ENCODE measurements around the gene MMP23B.
A peak's percentile ranks its signal among the peaks of the same experiment; 100 is the strongest.
"Not testable (repeated sequence)": the region's sequence is repeated elsewhere in the genome, so short reads cannot be mapped to it uniquely, and the experiment has no call there.

MMP23B gene

GRCh38 chr1:1636621-1637478 lies 4.9 kb downstream of the MMP23B start:
- not testable (repeated sequence) for DNase-seq

GRCh38 chr1:1637479-1637875 lies 5.5 kb downstream of the MMP23B start:
- not testable (repeated sequence) for DNase-seq

DNA sequence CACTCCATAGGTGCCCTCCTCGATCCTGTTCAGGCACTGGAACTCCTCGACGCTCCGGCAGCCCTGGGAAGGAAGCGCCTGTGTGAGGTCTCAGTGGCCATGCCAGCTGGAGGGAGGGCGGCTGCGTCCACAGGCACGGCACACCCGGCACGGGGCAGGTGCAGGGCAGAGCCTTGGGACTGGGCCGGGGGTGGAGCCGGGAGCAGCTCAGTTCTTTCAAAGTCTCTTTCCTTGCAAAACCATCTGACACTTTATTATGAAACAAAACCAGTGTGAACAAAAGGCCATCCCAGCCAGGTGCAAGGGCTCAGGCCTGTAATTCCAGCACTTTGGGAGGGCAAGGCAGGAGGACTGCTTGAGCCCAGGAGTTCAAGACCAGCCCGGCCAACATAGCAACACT lies 6.6 kb downstream of the MMP23B start:
- DNase-seq = not testable (repeated sequence)

DNA sequence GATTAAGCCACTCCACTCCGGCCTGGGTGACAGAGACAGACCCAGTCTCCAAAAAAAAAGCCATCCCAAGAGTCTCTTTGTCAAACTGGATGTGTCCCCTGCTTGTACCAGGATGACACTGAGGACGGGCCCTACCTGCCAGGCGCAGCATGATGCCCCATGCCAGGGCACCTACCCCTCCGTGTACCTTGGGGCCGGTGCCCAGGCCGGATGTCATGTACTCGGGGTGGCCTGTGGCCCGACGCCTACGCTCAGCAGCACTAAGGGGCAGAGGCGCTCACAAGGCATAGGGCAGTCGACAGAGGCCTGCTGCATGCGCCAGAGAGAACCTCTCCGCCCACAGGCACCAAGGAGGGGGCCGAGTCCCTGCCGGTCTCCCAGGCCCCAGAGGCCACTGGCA lies 7.4 kb downstream of the MMP23B start:
- DNase-seq = not testable (repeated sequence)

GRCh38 chr1:1640081-1640480 lies 8.1 kb downstream of the MMP23B start:
- DNase-seq = not testable (repeated sequence)

- DNase-seq = not testable (repeated sequence)
Measured at GRCh38 chr1:1640711-1641461, 8.9 kb downstream of the MMP23B start.

- DNase-seq = not testable (repeated sequence)
Measured at GRCh38 chr1:1646326-1646725, 14.4 kb downstream of the MMP23B start.

DNA sequence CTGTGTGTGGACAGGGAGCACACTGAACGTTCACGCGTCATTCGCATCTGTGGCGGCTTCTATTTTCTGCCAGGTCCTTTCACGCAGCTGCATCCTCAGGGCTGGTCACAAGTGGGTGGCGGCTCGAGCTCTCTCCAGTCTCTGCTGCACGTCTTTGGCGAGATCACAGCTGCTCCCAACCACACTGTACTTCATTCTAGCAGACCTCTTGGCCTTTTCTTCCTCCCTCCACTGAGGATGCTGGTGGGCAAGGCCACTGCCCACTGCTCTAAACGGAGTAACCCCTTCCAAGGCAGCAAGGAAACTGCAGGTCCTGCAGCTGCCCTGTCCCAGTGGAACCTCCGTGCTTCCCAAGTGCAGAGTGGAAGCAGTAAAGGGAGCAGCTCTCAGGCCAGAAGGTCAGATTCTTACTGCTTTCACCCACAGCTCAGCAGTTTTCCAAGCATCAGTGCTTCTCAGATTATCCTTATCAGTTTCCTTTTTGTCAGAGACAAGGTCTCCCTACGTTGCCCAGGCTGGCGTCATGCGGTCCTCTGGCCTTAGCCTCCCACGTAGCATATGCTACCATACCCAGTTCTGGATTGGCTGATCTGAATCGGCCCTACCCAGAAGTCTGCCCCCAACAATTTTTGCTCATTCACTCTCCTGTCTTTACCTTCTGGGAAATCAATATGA lies 15.7 kb downstream of the MMP23B start:
- DNase-seq = not testable (repeated sequence)

GRCh38 chr1:1648265-1648664 lies 16.3 kb downstream of the MMP23B start:
- DNase-seq = not testable (repeated sequence)

- DNase-seq = peak; percentile 99
Measured at GRCh38 chr1:1658583-1659549, 26.9 kb downstream of the MMP23B start, which contains the start of gene CDK11B. Gene CDK11B, minus strand, starts transcription at chr1:1659004. Its CDS starts 1,519 bp downstream, at chr1:1657485.

GRCh38 chr1:1662392-1662791 lies 30.4 kb downstream of the MMP23B start:
- DNase-seq = not testable (repeated sequence)

GRCh38 chr1:1662830-1663560 lies 31.0 kb downstream of the MMP23B start:
- DNase-seq = not testable (repeated sequence)

GRCh38 chr1:1664318-1664717 lies 32.3 kb downstream of the MMP23B start:
- DNase-seq = not testable (repeated sequence)

DNA sequence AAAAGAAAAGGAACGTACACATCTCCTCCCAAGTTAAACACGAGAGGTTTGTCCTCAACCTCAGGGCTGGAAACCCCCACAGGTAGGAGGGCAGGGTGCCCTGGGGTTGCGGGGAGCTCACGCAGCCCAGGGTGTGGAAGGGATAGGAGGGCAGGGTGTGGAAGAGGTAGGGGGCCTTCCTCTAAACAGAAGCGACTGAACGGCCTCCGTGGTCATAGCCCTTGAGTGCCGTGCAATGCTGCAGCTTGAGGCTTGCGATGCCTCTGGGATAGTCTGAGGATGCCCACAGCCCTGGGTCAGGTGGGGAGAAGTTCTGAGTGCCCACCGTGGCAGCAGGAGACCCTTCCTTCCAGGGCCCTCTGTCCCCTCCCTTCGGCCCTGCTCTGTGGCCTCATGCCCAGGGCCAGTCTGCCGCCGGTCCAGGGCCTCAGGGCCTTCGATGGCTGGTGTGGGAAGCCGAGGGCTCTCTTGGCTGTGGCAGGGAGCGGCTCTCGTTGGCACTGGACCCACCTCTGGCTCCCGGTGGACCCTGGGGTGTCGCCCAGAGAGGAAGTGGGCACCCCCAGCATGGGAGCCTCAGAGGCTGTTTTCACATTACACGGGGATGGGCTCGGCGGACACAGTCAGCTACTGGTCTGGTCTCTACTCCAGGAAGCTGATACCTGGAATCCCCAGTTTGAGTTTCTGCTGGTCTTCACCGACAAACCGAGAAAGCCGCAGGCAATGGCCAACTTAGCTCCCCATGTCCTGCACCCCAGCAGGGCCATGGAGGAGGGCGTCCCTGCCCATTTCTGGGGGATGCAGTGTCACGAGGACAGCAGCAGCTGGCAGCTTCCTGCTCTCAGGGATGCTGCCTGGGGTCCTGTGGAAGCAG lies 33.2 kb downstream of the MMP23B start:
- no peak for DNase-seq

- DNase-seq = peak; percentile 9
Measured at GRCh38 chr1:1665815-1666251, 33.9 kb downstream of the MMP23B start.

DNA sequence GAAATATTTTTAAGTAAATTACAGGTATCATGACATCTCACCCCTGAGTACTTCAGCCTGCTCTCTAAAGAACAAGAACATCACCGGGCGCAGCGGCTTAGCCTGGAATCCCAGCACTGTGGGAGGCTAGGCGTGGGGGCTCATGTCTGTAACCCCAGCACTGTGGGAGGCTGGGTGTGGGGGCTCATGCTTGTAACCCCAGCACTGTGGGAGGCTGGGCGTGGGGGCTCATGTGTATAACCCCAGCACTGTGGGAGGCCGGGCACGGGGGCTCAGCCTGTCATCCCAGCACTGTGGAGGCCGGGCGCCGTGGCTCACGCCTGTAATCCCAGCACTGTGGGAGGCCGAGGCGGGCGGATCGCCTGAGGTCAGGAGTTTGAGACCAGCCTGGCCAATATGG lies 34.6 kb downstream of the MMP23B start:
- no peak for DNase-seq

- DNase-seq = no peak
Measured at GRCh38 chr1:1669468-1670440, 37.8 kb downstream of the MMP23B start.

DNA sequence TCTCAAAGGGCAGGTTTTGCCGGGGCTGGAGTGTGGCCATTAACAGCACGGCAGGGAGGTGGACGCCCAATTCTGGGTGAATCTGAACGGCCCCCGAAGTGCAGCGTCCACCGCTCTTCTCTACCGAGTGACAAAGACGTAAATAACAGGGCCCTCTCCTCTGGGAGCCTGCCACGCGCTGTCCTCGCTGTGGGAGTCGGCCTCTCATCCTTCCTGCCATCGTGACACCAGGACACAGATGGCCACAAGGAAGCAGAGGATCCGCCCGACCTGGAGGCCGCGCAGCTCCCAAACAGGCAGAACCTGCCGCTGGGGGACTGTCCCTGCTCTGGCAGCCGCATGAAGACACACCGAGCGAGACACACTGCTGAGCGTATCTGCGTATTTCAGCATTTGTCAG lies 38.9 kb downstream of the MMP23B start:
- DNase-seq = no peak
